HEK293T (cell line): ENCODE measurements around the gene CCDC120.

Experiments
- CTCF ChIA-PET: fragments of 350-600 bp; formaldehyde crosslinking; extraction: SDS; loops from one replicate; lab custom pipeline; 2021; ENCODE audit warnings: antibody characterized with exemption, inconsistent platforms; lab: Yijun Ruan, JAX
- POLR2A ChIA-PET: fragments of 350-600 bp; formaldehyde crosslinking; extraction: SDS; loops from one replicate; lab custom pipeline; 2020; ENCODE audit warnings: antibody characterized with exemption, inconsistent platforms; lab: Yijun Ruan, JAX
- DNase-seq: peaks from one replicate; pipeline ENCODE4 v3.0.0; 2012; ENCODE audit warnings: mixed read lengths; ENCODE audit errors: extremely low spot score
- ARNT ChIP-seq: fragments of 450-650 bp; IDR thresholded peaks from 2 replicates; pipeline ENCODE4 v1.6.1; 2017; ENCODE audit warnings: mild to moderate bottlenecking
- BHLHE40 ChIP-seq: fragments of 450-650 bp; IDR thresholded peaks from 2 replicates; pipeline ENCODE4 v1.6.1; 2016; ENCODE audit warnings: mild to moderate bottlenecking, moderate library complexity, borderline replicate concordance
- CTBP1 ChIP-seq: fragments of 450-650 bp; IDR thresholded peaks from 2 replicates; pipeline ENCODE4 v1.6.1; 2016; ENCODE audit warnings: borderline replicate concordance
- ELF4 ChIP-seq: fragments of 450-650 bp; IDR thresholded peaks from 2 replicates; pipeline ENCODE4 v1.6.1; 2017; ENCODE audit warnings: antibody characterized with exemption
- FOXA1 ChIP-seq: fragments of 450-650 bp; IDR thresholded peaks from 2 replicates; pipeline ENCODE4 v1.6.1; 2016; ENCODE audit warnings: mild to moderate bottlenecking
- FOXK2 ChIP-seq: fragments of 450-650 bp; IDR thresholded peaks from 2 replicates; pipeline ENCODE4 v1.6.1; 2016; ENCODE audit warnings: mild to moderate bottlenecking
- FOXM1 ChIP-seq: fragments of 450-650 bp; IDR thresholded peaks from 2 replicates; pipeline ENCODE4 v1.6.1; 2017; ENCODE audit warnings: mild to moderate bottlenecking, borderline replicate concordance
- HDGF ChIP-seq: fragments of 450-650 bp; IDR thresholded peaks from 2 replicates; pipeline ENCODE4 v1.6.1; 2017; ENCODE audit warnings: antibody characterized with exemption, borderline replicate concordance
- L3MBTL2 ChIP-seq: fragments of 450-650 bp; conservative IDR thresholded peaks from 2 replicates; pipeline ENCODE4 v1.6.1; 2016; ENCODE audit warnings: mild to moderate bottlenecking
- LEF1 ChIP-seq: fragments of 450-650 bp; IDR thresholded peaks from 2 replicates; pipeline ENCODE4 v1.6.1; 2017; ENCODE audit warnings: mild to moderate bottlenecking, borderline replicate concordance
- NFRKB ChIP-seq: fragments of 450-650 bp; IDR thresholded peaks from 2 replicates; pipeline ENCODE4 v1.6.1; 2016; ENCODE audit warnings: mild to moderate bottlenecking, moderate library complexity
- PKNOX1 ChIP-seq: fragments of 450-650 bp; IDR thresholded peaks from 2 replicates; pipeline ENCODE4 v1.6.1; 2016
- SP1 ChIP-seq: fragments of 450-650 bp; IDR thresholded peaks from 2 replicates; pipeline ENCODE4 v1.6.1; 2017
- SUZ12 ChIP-seq: fragments of 450-650 bp; IDR thresholded peaks from 2 replicates; pipeline ENCODE4 v1.6.1; 2016; ENCODE audit warnings: mild to moderate bottlenecking
- TARDBP ChIP-seq: fragments of 450-650 bp; IDR thresholded peaks from 2 replicates; pipeline ENCODE4 v1.6.1; 2016
- ZNF384 ChIP-seq: fragments of 450-650 bp; IDR thresholded peaks from 2 replicates; pipeline ENCODE4 v1.6.1; 2016

Gene CCDC120, protein sequence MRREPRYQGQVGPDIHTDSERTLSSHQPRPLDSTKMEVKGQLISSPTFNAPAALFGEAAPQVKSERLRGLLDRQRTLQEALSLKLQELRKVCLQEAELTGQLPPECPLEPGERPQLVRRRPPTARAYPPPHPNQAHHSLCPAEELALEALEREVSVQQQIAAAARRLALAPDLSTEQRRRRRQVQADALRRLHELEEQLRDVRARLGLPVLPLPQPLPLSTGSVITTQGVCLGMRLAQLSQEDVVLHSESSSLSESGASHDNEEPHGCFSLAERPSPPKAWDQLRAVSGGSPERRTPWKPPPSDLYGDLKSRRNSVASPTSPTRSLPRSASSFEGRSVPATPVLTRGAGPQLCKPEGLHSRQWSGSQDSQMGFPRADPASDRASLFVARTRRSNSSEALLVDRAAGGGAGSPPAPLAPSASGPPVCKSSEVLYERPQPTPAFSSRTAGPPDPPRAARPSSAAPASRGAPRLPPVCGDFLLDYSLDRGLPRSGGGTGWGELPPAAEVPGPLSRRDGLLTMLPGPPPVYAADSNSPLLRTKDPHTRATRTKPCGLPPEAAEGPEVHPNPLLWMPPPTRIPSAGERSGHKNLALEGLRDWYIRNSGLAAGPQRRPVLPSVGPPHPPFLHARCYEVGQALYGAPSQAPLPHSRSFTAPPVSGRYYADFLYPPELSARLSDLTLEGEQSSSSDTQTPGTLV

DNA sequence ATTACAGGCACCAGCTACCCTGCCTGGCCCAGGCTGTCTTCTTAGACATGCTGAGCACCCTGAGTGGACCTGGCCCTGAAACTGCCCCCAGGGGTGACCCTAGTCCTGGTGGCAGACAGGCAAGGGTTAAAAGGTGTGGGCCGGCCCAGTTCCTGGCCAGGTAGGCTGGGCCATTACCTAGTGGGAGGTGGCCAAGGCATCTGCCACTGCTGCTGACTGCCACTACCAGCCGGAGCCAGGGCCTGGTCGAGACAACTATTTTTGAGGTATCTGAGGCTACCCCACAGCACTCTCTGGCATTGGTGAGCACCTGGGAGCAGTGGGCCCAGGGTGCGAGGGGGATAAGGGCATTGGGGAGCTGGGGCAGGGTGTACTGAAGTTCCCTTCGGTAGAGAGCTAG is at the start of gene CCDC120:
Gene CCDC120 (plus strand): TSS at position 206 of the 400 bp plus-strand sequence. CDS start 3,043 bp downstream, outside the sequence.
- TF ChIP-seq FOXM1, result no peak
- TF ChIP-seq FOXK2, result no peak
- TF ChIP-seq L3MBTL2, result no peak
- TF ChIP-seq SP1, result no peak
- no peak for TF ChIP-seq CTBP1
- TF ChIP-seq SUZ12, result no peak
- no peak for TF ChIP-seq ZNF384
- TF ChIP-seq ELF4, result no peak
- TF ChIP-seq PKNOX1, result no peak
- TF ChIP-seq BHLHE40, result no peak
- no peak for TF ChIP-seq ARNT
- no peak for TF ChIP-seq TARDBP
- no peak for TF ChIP-seq LEF1
- no peak for TF ChIP-seq NFRKB
- no peak for TF ChIP-seq FOXA1
- no peak for TF ChIP-seq HDGF
- POLR2A ChIA-PET, result no interaction called here
- no peak for DNase-seq
- CTCF ChIA-PET, result no interaction called here

DNA sequence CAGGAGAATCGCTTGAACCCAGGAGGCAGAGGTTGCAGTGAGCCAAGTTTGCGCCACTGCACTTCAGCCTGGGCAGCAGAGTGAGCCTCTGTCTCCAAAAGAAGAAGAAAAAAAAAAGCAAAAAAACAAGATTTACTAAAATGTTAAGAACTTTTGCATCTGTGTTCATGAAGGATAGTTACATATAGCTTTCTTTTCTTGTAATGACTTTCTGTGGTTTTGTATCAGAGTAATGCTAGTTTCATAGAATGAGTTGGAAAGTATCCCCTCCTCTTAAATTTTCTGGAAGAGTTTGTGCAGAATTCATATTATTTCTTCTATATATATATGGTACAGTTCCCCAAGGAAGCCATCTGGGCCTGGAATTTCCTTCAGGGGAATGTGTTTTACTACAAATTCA is 39.7 kb upstream of the CCDC120 start:
- no peak for TF ChIP-seq ARNT
- no peak for TF ChIP-seq TARDBP
- TF ChIP-seq ELF4, result no peak
- no peak for TF ChIP-seq LEF1
- TF ChIP-seq BHLHE40, result no peak
- TF ChIP-seq PKNOX1, result no peak
- no peak for TF ChIP-seq FOXK2
- TF ChIP-seq NFRKB, result no peak
- no peak for TF ChIP-seq FOXM1
- no peak for TF ChIP-seq CTBP1
- no peak for TF ChIP-seq SUZ12
- no peak for TF ChIP-seq SP1
- no peak for DNase-seq
- ChIA-PET POLR2A (no interaction called here), CTCF (no interaction called here)

GRCh38 chrX:49019599-49020249 is 39.1 kb upstream of the CCDC120 start:
- ChIA-PET CTCF (no interaction called here), POLR2A (no interaction called here)
- no peak for DNase-seq
- TF ChIP-seq LEF1, result no peak
- no peak for TF ChIP-seq L3MBTL2
- no peak for TF ChIP-seq NFRKB
- TF ChIP-seq BHLHE40, result no peak
- no peak for TF ChIP-seq CTBP1

DNA sequence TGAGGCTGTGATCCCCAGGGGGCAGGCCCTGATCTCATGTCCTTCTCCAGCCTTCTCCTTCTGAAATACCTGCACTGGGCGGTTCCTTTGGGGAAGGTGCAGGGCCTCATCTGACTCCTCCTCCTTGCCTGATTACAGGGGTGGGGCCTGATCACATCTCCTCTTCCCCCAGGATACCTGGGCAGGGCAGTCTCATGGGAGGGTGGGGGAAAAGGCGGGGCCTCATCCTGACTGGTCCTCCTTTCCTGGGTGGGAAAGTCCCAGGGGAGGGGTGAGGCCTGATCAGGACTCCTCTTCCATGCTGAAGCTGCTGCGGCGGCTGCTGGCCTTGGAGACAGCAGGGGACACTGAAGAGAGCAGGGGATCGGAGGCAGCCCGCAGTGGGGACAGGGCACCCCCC is 28.9 kb upstream of the CCDC120 start:
- ChIA-PET POLR2A (interaction anchor here (0.7 to 1.5 kb wide), 2 partner anchors 8 to 13 kb away, joined by 3 read pairs; partner anchors contain the start of gene TFE3), CTCF (no interaction called here)
- TF ChIP-seq LEF1, result no peak
- no peak for TF ChIP-seq FOXA1
- no peak for TF ChIP-seq HDGF
- TF ChIP-seq L3MBTL2, result no peak
- no peak for TF ChIP-seq NFRKB
- no peak for TF ChIP-seq FOXK2
- DNase-seq, result no peak

DNA sequence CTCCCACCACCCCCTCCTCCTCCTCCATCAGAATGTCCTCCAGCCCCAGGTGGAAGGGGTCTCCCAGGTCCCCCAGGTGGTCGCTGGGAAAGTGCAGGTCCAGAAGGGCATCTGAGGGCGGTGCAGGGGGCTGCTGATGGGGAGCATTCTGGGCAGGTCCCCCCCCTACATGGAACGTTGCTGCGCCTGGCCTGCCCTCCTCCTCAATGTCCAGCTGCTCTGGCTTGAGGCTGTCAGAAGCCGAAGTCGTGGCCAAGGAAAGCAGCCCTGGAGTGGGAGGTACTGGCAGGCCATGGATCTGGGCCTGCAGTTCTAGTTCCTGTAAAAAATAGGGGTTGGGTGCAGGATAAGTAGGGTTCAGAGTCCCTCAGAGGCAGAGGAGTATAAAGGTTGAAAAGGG is 28.5 kb upstream of the CCDC120 start:
- TF ChIP-seq PKNOX1 (no peak), LEF1 (no peak), ZNF384 (no peak), L3MBTL2 (no peak), FOXM1 (no peak), TARDBP (no peak), FOXA1 (no peak), NFRKB (no peak), SUZ12 (no peak), HDGF (no peak), SP1 (no peak), ARNT (no peak)
- DNase-seq, result no peak
- ChIA-PET CTCF (no interaction called here), POLR2A (interaction anchor here (1.5 kb wide), 1 partner anchor 13 kb away, joined by 3 read pairs; the partner anchor contains the start of gene TFE3)
